ENCODE results near the gene TTLL5.

- no peak for TF ChIP-seq CTCF (conservative IDR thresholded peaks at IDR 0.05 in 1 of 2, IDR thresholded peaks at IDR 0.05 in 1 of 2; ENCODE audit: low read depth in 1 of 2, low read length in 2 of 2)
- no peak for TF ChIP-seq EZH2 (IDR thresholded peaks at IDR 0.05; ENCODE audit: low read length, missing control alignments)
Measured at GRCh38 chr14:75835737-75836136, 174.7 kb downstream of the TTLL5 start.
